ENCODE results near the gene KLF3.
A peak's percentile ranks its signal among the peaks of the same experiment; 100 is the strongest.

Gene KLF3

GRCh38 chr4:38698176-38698575 is 34.2 kb downstream of the KLF3 start:
- DNase-seq: no peak

GRCh38 chr4:38699112-38699511 is 35.1 kb downstream of the KLF3 start:
- DNase-seq: no peak

- no peak for DNase-seq
Measured at GRCh38 chr4:38703635-38704034, 39.6 kb downstream of the KLF3 start.

- DNase-seq: no peak
Measured at GRCh38 chr4:38704622-38705154, 40.7 kb downstream of the KLF3 start.

GRCh38 chr4:38706301-38706700 is 42.3 kb downstream of the KLF3 start:
- DNase-seq: no peak

- no peak for DNase-seq
Measured at GRCh38 chr4:38710053-38710452, 46.1 kb downstream of the KLF3 start.

GRCh38 chr4:38711066-38711465 is 47.1 kb downstream of the KLF3 start:
- DNase-seq: peak; percentile 92

- no peak for DNase-seq
Measured at GRCh38 chr4:38715050-38715449, 51.1 kb downstream of the KLF3 start.

- no peak for DNase-seq
Measured at GRCh38 chr4:38716256-38716655, 52.3 kb downstream of the KLF3 start.

- no peak for DNase-seq
Measured at GRCh38 chr4:38717604-38718003, 53.6 kb downstream of the KLF3 start.

- no peak for DNase-seq
Measured at GRCh38 chr4:38723114-38723513, 59.1 kb downstream of the KLF3 start.

GRCh38 chr4:38723726-38724474 is 59.9 kb downstream of the KLF3 start:
- DNase-seq: no peak

- DNase-seq: no peak
Measured at GRCh38 chr4:38724475-38724808, 60.4 kb downstream of the KLF3 start.

GRCh38 chr4:38728631-38729141 is 64.7 kb downstream of the KLF3 start:
- DNase-seq: peak; percentile 41 to 78

- no peak for DNase-seq
Measured at GRCh38 chr4:38730493-38730829, 66.5 kb downstream of the KLF3 start.

GRCh38 chr4:38730830-38731646 is 67.0 kb downstream of the KLF3 start:
- peak; percentile 28 to 86 for DNase-seq

- DNase-seq: no peak
Measured at GRCh38 chr4:38733663-38734062, 69.7 kb downstream of the KLF3 start.

GRCh38 chr4:38734446-38734845 is 70.4 kb downstream of the KLF3 start:
- DNase-seq: no peak

GRCh38 chr4:38734911-38735310 is 70.9 kb downstream of the KLF3 start:
- DNase-seq: no peak

- DNase-seq: no peak
Measured at GRCh38 chr4:38735870-38736269, 71.9 kb downstream of the KLF3 start.

GRCh38 chr4:38738940-38739803 is 75.2 kb downstream of the KLF3 start:
- no peak for DNase-seq

- no peak for DNase-seq
Measured at GRCh38 chr4:38740303-38740702, 76.3 kb downstream of the KLF3 start.

GRCh38 chr4:38743866-38744265 is 79.9 kb downstream of the KLF3 start:
- DNase-seq: no peak

Measured in NCI-H526 (cell line).